Measurements from ENCODE around the gene ERN1.

DNA sequence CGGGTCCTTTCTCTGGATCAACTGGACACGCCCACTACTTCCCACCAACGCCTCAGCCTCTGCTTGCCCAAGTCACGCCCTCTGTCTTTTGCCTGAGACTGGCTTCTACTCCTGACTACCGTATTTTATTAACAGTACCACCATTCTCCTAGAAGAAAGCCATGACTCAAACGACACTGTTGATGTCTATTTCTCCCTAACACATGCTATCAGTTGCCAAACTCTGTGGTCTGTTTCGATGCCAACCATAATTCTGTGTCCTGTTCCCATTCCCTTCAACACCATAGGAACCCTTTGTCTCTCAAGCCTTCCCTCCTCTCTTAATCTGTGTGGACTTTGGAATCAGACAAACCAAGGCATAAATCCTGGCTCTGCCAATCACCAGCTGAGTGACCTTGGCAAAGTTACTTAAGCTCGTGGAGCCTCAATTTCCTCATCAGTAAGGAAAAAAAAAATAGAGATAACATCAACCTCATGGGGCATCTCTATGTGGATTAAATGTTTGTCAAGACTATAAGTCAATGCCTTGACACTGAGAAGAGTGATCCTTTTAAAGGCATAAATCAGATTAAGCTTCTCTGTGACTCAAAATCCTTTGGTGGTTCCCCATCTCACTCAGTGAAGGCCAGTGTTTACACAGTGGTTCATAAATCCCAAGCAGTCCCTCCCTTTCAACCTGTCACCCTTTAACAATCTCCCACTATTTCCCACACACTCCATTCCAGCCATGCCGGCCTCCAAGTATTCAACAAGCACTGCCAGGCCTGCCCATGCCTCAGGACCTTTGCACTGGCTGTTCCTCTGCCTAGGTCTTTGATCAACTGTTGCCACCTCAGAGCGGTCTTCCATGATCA, 45.6 kb downstream of the ERN1 start:
- TF ChIP-seq POLR2A (IDR thresholded peaks at IDR 0.05): no peak
- TF ChIP-seq, protein P1, sequence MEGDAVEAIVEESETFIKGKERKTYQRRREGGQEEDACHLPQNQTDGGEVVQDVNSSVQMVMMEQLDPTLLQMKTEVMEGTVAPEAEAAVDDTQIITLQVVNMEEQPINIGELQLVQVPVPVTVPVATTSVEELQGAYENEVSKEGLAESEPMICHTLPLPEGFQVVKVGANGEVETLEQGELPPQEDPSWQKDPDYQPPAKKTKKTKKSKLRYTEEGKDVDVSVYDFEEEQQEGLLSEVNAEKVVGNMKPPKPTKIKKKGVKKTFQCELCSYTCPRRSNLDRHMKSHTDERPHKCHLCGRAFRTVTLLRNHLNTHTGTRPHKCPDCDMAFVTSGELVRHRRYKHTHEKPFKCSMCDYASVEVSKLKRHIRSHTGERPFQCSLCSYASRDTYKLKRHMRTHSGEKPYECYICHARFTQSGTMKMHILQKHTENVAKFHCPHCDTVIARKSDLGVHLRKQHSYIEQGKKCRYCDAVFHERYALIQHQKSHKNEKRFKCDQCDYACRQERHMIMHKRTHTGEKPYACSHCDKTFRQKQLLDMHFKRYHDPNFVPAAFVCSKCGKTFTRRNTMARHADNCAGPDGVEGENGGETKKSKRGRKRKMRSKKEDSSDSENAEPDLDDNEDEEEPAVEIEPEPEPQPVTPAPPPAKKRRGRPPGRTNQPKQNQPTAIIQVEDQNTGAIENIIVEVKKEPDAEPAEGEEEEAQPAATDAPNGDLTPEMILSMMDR (IDR thresholded peaks at IDR 0.05): no peak
